A549 (cell line): Measurements from ENCODE around the gene LBX2. TPM values are rescaled to one million over a fixed set of nuclear protein-coding genes. Genes with fewer than 3 reads are reported as not detected.
A peak's percentile ranks its signal among the peaks of the same experiment; 100 is the strongest.

Source experiments
- CEBPB ChIP-seq, 2 experiments: fragments of >200 bp in 1 of 2; sonication (Bioruptor Twin) in 1 of 2; formaldehyde crosslinking in 1 of 2; IDR thresholded peaks; 2 replicates each; pipeline ENCODE4 v1.6.1; 2012 to 2016
- CHD2 ChIP-seq: fragments of 150-350 bp; IDR thresholded peaks from 2 replicates; pipeline ENCODE4 v1.6.1; 2014; ENCODE audit warnings: low read length; ENCODE audit not compliant: partially characterized antibody
- ELK1 ChIP-seq: fragments of 150-350 bp; IDR thresholded peaks from 2 replicates; pipeline ENCODE4 v1.6.1; 2014; ENCODE audit warnings: low read depth, mild to moderate bottlenecking, low read length
- ESRRA ChIP-seq: fragments of 150-350 bp; IDR thresholded peaks from 2 replicates; pipeline ENCODE4 v1.6.1; 2014; ENCODE audit warnings: mild to moderate bottlenecking, low read length, borderline replicate concordance
- FOSB ChIP-seq: fragments of 250-450 bp; sonication (Bioruptor Pico); IDR thresholded peaks from 2 replicates; pipeline ENCODE4 v1.5.0; 2020; ENCODE audit warnings: mild to moderate bottlenecking, moderate library complexity
- FOSL2 ChIP-seq, 2 experiments: fragments of 450-650 bp in 1 of 2; fragments of >200 bp in 1 of 2; sonication (Bioruptor Twin) in 1 of 2; formaldehyde crosslinking; IDR thresholded peaks; 2 replicates each; pipeline versions ENCODE4 v1.5.0 to v1.6.1; 2016 to 2020; ENCODE audit warnings: mild to moderate bottlenecking in 1 of 2, moderate library complexity in 1 of 2
- GATA3 ChIP-seq: IDR thresholded peaks from 2 replicates; pipeline ENCODE4 v1.6.1; 2012; ENCODE audit warnings: borderline replicate concordance
- HDAC2 ChIP-seq: fragments of 200-600 bp; sonication (generic); IDR thresholded peaks from 2 replicates; pipeline ENCODE4 v1.6.1; 2016
- HEYL ChIP-seq: fragments of 250-450 bp; sonication (Bioruptor Pico); IDR thresholded peaks from 2 replicates; pipeline ENCODE4 v1.8.0; 2021; ENCODE audit warnings: mild to moderate bottlenecking, moderate library complexity
- HMGXB4 ChIP-seq: fragments of 250-450 bp; sonication (Bioruptor Pico); IDR thresholded peaks from 2 replicates; pipeline ENCODE4 v1.5.0; 2021; ENCODE audit warnings: mild to moderate bottlenecking, moderate library complexity, borderline replicate concordance
- HOXB5 ChIP-seq: fragments of 250-450 bp; sonication (Bioruptor Pico); IDR thresholded peaks from 2 replicates; pipeline ENCODE4 v1.5.0; 2020; ENCODE audit warnings: mild to moderate bottlenecking, moderate library complexity
- KDM5A ChIP-seq: fragments of 200-600 bp; sonication (generic); IDR thresholded peaks from 2 replicates; pipeline ENCODE4 v1.6.1; 2016; ENCODE audit warnings: antibody characterized with exemption, mild to moderate bottlenecking
- MAX ChIP-seq: IDR thresholded peaks from 2 replicates; pipeline ENCODE4 v1.6.1; 2012
- MYC ChIP-seq: IDR thresholded peaks from 2 replicates; pipeline ENCODE4 v1.6.1; 2012; ENCODE audit warnings: mild to moderate bottlenecking, inconsistent platforms, low read length, improper control_type of control experiment, borderline replicate concordance
- NFE2L2 ChIP-seq: fragments of 150-350 bp; conservative IDR thresholded peaks from 2 replicates; pipeline ENCODE4 v1.6.1; 2014; ENCODE audit warnings: low read length
- NPAS2 ChIP-seq: fragments of 250-450 bp; sonication (Bioruptor Pico); IDR thresholded peaks from 2 replicates; pipeline ENCODE4 v1.8.0; 2022; ENCODE audit warnings: mild to moderate bottlenecking, moderate library complexity, borderline replicate concordance
- NR3C1 ChIP-seq: fragments of >200 bp; sonication (Bioruptor Twin); formaldehyde crosslinking; IDR thresholded peaks from 3 replicates; pipeline ENCODE4 v1.6.1; 2017
- PBX3 ChIP-seq: IDR thresholded peaks from 2 replicates; pipeline ENCODE4 v1.6.1; 2012
- PHF8 ChIP-seq: fragments of 200-600 bp; sonication (generic); IDR thresholded peaks from 2 replicates; pipeline ENCODE4 v1.6.1; 2016; ENCODE audit warnings: low read depth, mild to moderate bottlenecking, antibody characterized with exemption, moderate library complexity, borderline replicate concordance
- POLR2A ChIP-seq: IDR thresholded peaks from 2 replicates; pipeline ENCODE4 v1.6.1; 2012; ENCODE audit warnings: mild to moderate bottlenecking, low read length
- POLR2AphosphoS2 ChIP-seq: conservative IDR thresholded peaks from 2 replicates; pipeline ENCODE4 v1.6.1; 2012; ENCODE audit warnings: low read length, improper control_type of control experiment, inconsistent platforms
- RAD21 ChIP-seq, 2 experiments: fragments of >200 bp in 1 of 2; sonication (Bioruptor Twin) in 1 of 2; formaldehyde crosslinking in 1 of 2; IDR thresholded peaks in 1 of 2; conservative IDR thresholded peaks in 1 of 2; 2 replicates in 1 of 2; 3 replicates in 1 of 2; pipeline ENCODE4 v1.6.1; 2012 to 2018; ENCODE audit warnings: inconsistent platforms in 1 of 2
- RFX5 ChIP-seq: fragments of 450-650 bp; IDR thresholded peaks from 2 replicates; pipeline ENCODE4 v1.7.1; 2014; ENCODE audit warnings: antibody characterized with exemption, mild to moderate bottlenecking, moderate library complexity
- TFCP2L1 ChIP-seq: fragments of 250-450 bp; sonication (Bioruptor Pico); IDR thresholded peaks from 2 replicates; pipeline ENCODE4 v1.5.0; 2021; ENCODE audit warnings: mild to moderate bottlenecking
- ZC3H11A ChIP-seq: fragments of 450-650 bp; IDR thresholded peaks from 2 replicates; pipeline ENCODE4 v1.6.1; 2014; ENCODE audit warnings: antibody characterized with exemption, mild to moderate bottlenecking
- ZFP36 ChIP-seq: fragments of 450-650 bp; IDR thresholded peaks from 2 replicates; pipeline ENCODE4 v1.6.1; 2014; ENCODE audit warnings: borderline replicate concordance; ENCODE audit not compliant: partially characterized antibody
- ZSCAN20 ChIP-seq: fragments of 250-450 bp; sonication (Bioruptor Pico); IDR thresholded peaks from 2 replicates; pipeline ENCODE4 v1.8.0; 2022; ENCODE audit warnings: mild to moderate bottlenecking, moderate library complexity
- polyA plus RNA-seq, 4 experiments: library from polyadenylated mRNA; depleted of rRNA in 3 of 4; stranded (reverse); fragments of >200 nt; fragmentation: RNase III in 1 of 4; extraction: RNeasy Plus Mini Kit Qiagen cat#74134 plus additional on column Dnase treatment in 1 of 4; gene quantifications; 2 replicates in 3 of 4; 3 replicates in 1 of 4; pipeline ENCODE4 v1.2.3, GENCODE V29; 2011 to 2017

The LBX2 gene
- polyA plus RNA-seq, 2 of the 4 experiments (the other 2 are of a cell fraction): 0.84 to 2.4 TPM

- TF ChIP-seq RAD21 (conservative IDR thresholded peaks at IDR 0.05 in 1 of 2, IDR thresholded peaks at IDR 0.05 in 1 of 2) (peak in 1 of 2 experiments; percentile 39; a peak in 3 of 5 replicates), TFCP2L1 (CRISPR knock-in tag) (no peak), FOSB (CRISPR knock-in tag) (no peak), ZSCAN20 (no peak), HMGXB4 (CRISPR knock-in tag) (0 out of 2 replicates have a peak, but pooled peaks have one; percentile 55), PBX3 (peak; percentile 65; the same call in 1 of the 2 replicates), NR3C1 (no peak), RFX5 (peak; percentile 25; the same call in 1 of the 2 replicates), CEBPB (IDR thresholded peaks at IDR 0.05) (peak in 1 of 2 experiments; percentile 54; a peak in 1 of 4 replicates), MAX (peak; percentile 98), ZFP36 (peak; percentile 12), ESRRA (0 out of 2 replicates have a peak, but pooled peaks have one; percentile 41), HOXB5 (CRISPR knock-in tag) (peak; percentile 71; the same call in 1 of the 2 replicates), FOSL2 (IDR thresholded peaks at IDR 0.05) (no peak), FOSL2 (CRISPR knock-in tag; IDR thresholded peaks at IDR 0.05) (peak; percentile 66), POLR2A (peak; percentile 40; the same call in 1 of the 2 replicates), POLR2AphosphoS2 (no peak), MYC (peak; percentile 89), KDM5A (0 out of 2 replicates have a peak, but pooled peaks have one; percentile 59), NFE2L2 (no peak), HDAC2 (no peak; the same call in 1 of the 2 replicates), NPAS2 (CRISPR knock-in tag) (no peak), ZC3H11A (peak; percentile 38; the same call in 1 of the 2 replicates), HEYL (CRISPR knock-in tag) (no peak), ELK1 (0 out of 2 replicates have a peak, but pooled peaks have one; percentile 26), GATA3 (peak; percentile 36; the same call in 1 of the 2 replicates), CHD2 (peak; percentile 68), PHF8 (no peak; the same call in 1 of the 2 replicates)
- TF ChIP-seq, all 56 proteins: peak for 23
Observed at GRCh38 chr2:74454654-74455511, 44.5 kb downstream of the LBX2 start, which contains the start of gene INO80B (continued).
